Activated B cell treated with CpG ODN at 0.5 μM for 24 hours (primary cell): ENCODE measurements around the gene PSMB10. TPM values are rescaled to one million over a fixed set of nuclear protein-coding genes. Genes with fewer than 3 reads are reported as not detected.

Source experiments
- ATAC-seq: fragments of 200-7000 bp; cut with Tn5 transposase; one replicate; pipeline ENCODE4 v1.10.0; 2021; ENCODE audit warnings: low read depth, mild to moderate bottlenecking, moderate library complexity
- CTCF ChIA-PET: fragments of 350-600 bp; sonication (Branson Sonifier 250); formaldehyde crosslinking; loops from one replicate; lab custom pipeline; 2021; ENCODE audit warnings: antibody characterized with exemption; lab: Charles Lee
- POLR2A ChIA-PET: fragments of 350-600 bp; sonication (Branson Sonifier 250); formaldehyde crosslinking; loops from one replicate; lab custom pipeline; 2021; ENCODE audit warnings: antibody characterized with exemption; lab: Charles Lee
- DNase-seq: peaks from one replicate; pipeline ENCODE4 v3.0.0; 2022
- H3K27ac Mint-ChIP-seq: one replicate; pipeline ENCODE4 v1.8.0; 2020; ENCODE audit warnings: mixed read lengths
- H3K27me3 Mint-ChIP-seq: one replicate; pipeline ENCODE4 v1.8.0; 2021; ENCODE audit warnings: mixed read lengths
- H3K36me3 Mint-ChIP-seq: one replicate; pipeline ENCODE4 v1.8.0; 2021; ENCODE audit warnings: low read depth, mixed read lengths
- H3K4me1 Mint-ChIP-seq: one replicate; pipeline ENCODE4 v1.8.0; 2021; ENCODE audit warnings: mixed read lengths
- H3K4me3 Mint-ChIP-seq: one replicate; pipeline ENCODE4 v1.8.0; 2020; ENCODE audit warnings: mild to moderate bottlenecking, mixed read lengths
- H3K9me3 Mint-ChIP-seq: one replicate; pipeline ENCODE4 v1.8.0; 2020; ENCODE audit warnings: mixed read lengths
- CTCF ChIP-seq: fragments of 200-600 bp; IDR thresholded peaks from one replicate; pipeline ENCODE4 v1.8.0; 2022; ENCODE audit warnings: antibody characterized with exemption, mild to moderate bottlenecking
- intact Hi-C: fragments of 100-400 bp; cut with micrococcal nuclease; formaldehyde crosslinking; loops from one replicate; pipeline ENCODE4 v1.15.1; 2024
- total RNA-seq: library from RNA; stranded (reverse); gene quantifications from 2 replicates; pipeline ENCODE4 v1.2.3, GENCODE V29; 2022

The PSMB10 gene
- total RNA-seq, 1 donor from 2014 or later = 202 TPM

GRCh38 chr16:67924140-67924906 lies 12.3 kb downstream of the PSMB10 start:
- intact Hi-C loops = no loop called here
- Mint-ChIP-seq H3K4me3 (no peak overlapping the region), H3K36me3 (peaks cover 26% of the 10 kb centered on the region), H3K4me1 (peaks cover 32% of the 10 kb centered on the region), H3K27me3 (no peaks in the 10 kb centered on the region), H3K9me3 (no peaks in the 10 kb centered on the region), H3K27ac (no peak overlapping the region)
- ATAC-seq = no peak
- POLR2A ChIA-PET = interaction anchor here (0.7 to 3.0 kb wide), 2 partner anchors 11 to 36 kb away, joined by 4 to 18 read pairs; partner anchors contain the start of gene PSMB10
- no peak for DNase-seq
- CTCF ChIA-PET = interaction anchor here (0.7 to 2.2 kb wide), 5 partner anchors 10 to 76 kb away, joined by 3 to 9 read pairs (median 3); no protein-coding TSS in a partner anchor
- TF ChIP-seq CTCF = no peak

GRCh38 chr16:67923414-67924116 lies 13.1 kb downstream of the PSMB10 start:
- ChIA-PET POLR2A (interaction anchor here (1.0 kb wide), 1 partner anchor 12 kb away, joined by 3 read pairs; no protein-coding TSS in a partner anchor), CTCF (interaction anchor here (2.2 kb wide), 1 partner anchor 40 kb away, joined by 9 read pairs; no protein-coding TSS in a partner anchor)
- TF ChIP-seq CTCF = no peak
- intact Hi-C loops = no loop called here
- no peak for ATAC-seq
- DNase-seq = no peak
- H3K36me3 Mint-ChIP-seq = peaks cover 20% of the 10 kb centered on the region
- no peak overlapping the region for H3K4me3 Mint-ChIP-seq
- no peaks in the 10 kb centered on the region for H3K9me3 Mint-ChIP-seq
- no peaks in the 10 kb centered on the region for H3K27me3 Mint-ChIP-seq
- H3K27ac Mint-ChIP-seq = no peak overlapping the region
- H3K4me1 Mint-ChIP-seq = peaks cover 30% of the 10 kb centered on the region

- intact Hi-C loops = no loop called here
- CTCF ChIA-PET = no interaction called here
- H3K9me3 Mint-ChIP-seq = no peaks in the 10 kb centered on the region
- no peak for ATAC-seq
- no peak for TF ChIP-seq CTCF
- no peak overlapping the region for H3K27ac Mint-ChIP-seq
- POLR2A ChIA-PET = interaction anchor here (0.7 to 1.0 kb wide), 2 partner anchors 13 to 114 kb away, joined by 3 read pairs; no protein-coding TSS in a partner anchor
- no peak for DNase-seq
- H3K27me3 Mint-ChIP-seq = no peaks in the 10 kb centered on the region
- H3K36me3 Mint-ChIP-seq = peaks cover 18% of the 10 kb centered on the region
- no peak overlapping the region for H3K4me3 Mint-ChIP-seq
- H3K4me1 Mint-ChIP-seq = peaks cover 25% of the 10 kb centered on the region
Measured at GRCh38 chr16:67922740-67923139, 13.9 kb downstream of the PSMB10 start.

- ChIA-PET CTCF (no interaction called here), POLR2A (interaction anchor here (0.7 to 1.0 kb wide), 2 partner anchors 13 to 113 kb away, joined by 3 read pairs; no protein-coding TSS in a partner anchor)
- Mint-ChIP-seq H3K9me3 (no peaks in the 10 kb centered on the region), H3K27ac (no peak overlapping the region), H3K36me3 (peaks cover 22% of the 10 kb centered on the region), H3K27me3 (no peaks in the 10 kb centered on the region), H3K4me1 (peaks cover 28% of the 10 kb centered on the region), H3K4me3 (no peak overlapping the region)
- no peak for TF ChIP-seq CTCF
- ATAC-seq (no peak), DNase-seq (no peak)
- intact Hi-C loops = no loop called here
Measured at GRCh38 chr16:67922221-67922620, 14.4 kb downstream of the PSMB10 start.
